ENCODE results near the gene CADPS2. TPM values are rescaled to one million over a fixed set of nuclear protein-coding genes. Genes with fewer than 3 reads are reported as not detected.
"Not testable (repeated sequence)": the region's sequence is repeated elsewhere in the genome, so short reads cannot be mapped to it uniquely, and the experiment has no call there.

CADPS2 gene
- total RNA-seq, 4 donors from 2014 or later, result 27.3 to 154 (median 114) TPM

- no peak overlapping the region for H3K4me3 ChIP-seq
- H3K27ac ChIP-seq (replicated peaks in 1 of 4), result no peak overlapping the region
- intact Hi-C loops (cut with DNase I), result no loop called here
- H3K9me3 ChIP-seq, result no peaks in the 10 kb centered on the region
- peaks cover 14 to 31% (median 18%) of the 10 kb centered on the region in 4 donors for H3K4me1 ChIP-seq
- TF ChIP-seq EP300 (IDR thresholded peaks at IDR 0.05) (no peak), POLR2A (IDR thresholded peaks at IDR 0.05; ENCODE audit: low read depth) (no peak), POLR2AphosphoS5 (IDR thresholded peaks at IDR 0.05) (no peak), CTCF (IDR thresholded peaks at IDR 0.05) (no peak)
- peaks cover 9 to 80% (median 55%) of the 10 kb centered on the region in 4 donors for H3K27me3 ChIP-seq
- no peaks in the 10 kb centered on the region for H3K36me3 ChIP-seq
- 76% methylated on average over 2 of the region's 2 CpGs for WGBS
- DNase-seq (ENCODE audit: extremely low spot score), result no peak
These were observed 587.6 kb downstream of the CADPS2 start for GRCh38 chr7:122298618-122299017.

GRCh38 chr7:122298131-122298530 is 588.1 kb downstream of the CADPS2 start:
- Histone ChIP-seq H3K9me3 (no peaks in the 10 kb centered on the region), H3K36me3 (no peaks in the 10 kb centered on the region), H3K27ac (replicated peaks in 1 of 4) (no peak overlapping the region), H3K4me3 (no peak overlapping the region), H3K4me1 (peaks cover 14 to 26% (median 16%) of the 10 kb centered on the region in 4 donors), H3K27me3 (peaks cover 9 to 75% (median 52%) of the 10 kb centered on the region in 4 donors)
- WGBS, result 49% methylated on average over 2 of the region's 2 CpGs
- TF ChIP-seq POLR2AphosphoS5 (IDR thresholded peaks at IDR 0.05), result no peak
- no peak for TF ChIP-seq EP300 (IDR thresholded peaks at IDR 0.05)
- TF ChIP-seq CTCF (IDR thresholded peaks at IDR 0.05), result no peak
- TF ChIP-seq POLR2A (IDR thresholded peaks at IDR 0.05; ENCODE audit: low read depth), result no peak
- no peak for DNase-seq (ENCODE audit: extremely low spot score)
- intact Hi-C loops (cut with DNase I), result no loop called here

- WGBS, result 66% methylated on average over 2 of the region's 2 CpGs
- Histone ChIP-seq H3K27ac (replicated peaks in 1 of 4) (no peak overlapping the region), H3K4me3 (no peak overlapping the region), H3K27me3 (peaks cover 0 to 25% (median 2%) of the 10 kb centered on the region in 4 donors), H3K4me1 (no peaks in the 10 kb centered on the region), H3K9me3 (peaks cover 0 to 5% (median 2%) of the 10 kb centered on the region in 4 donors), H3K36me3 (no peaks in the 10 kb centered on the region)
- intact Hi-C loops (cut with DNase I), result no loop called here
- TF ChIP-seq CTCF (IDR thresholded peaks at IDR 0.05) (no peak), EP300 (IDR thresholded peaks at IDR 0.05) (no peak), POLR2AphosphoS5 (IDR thresholded peaks at IDR 0.05) (no peak), POLR2A (IDR thresholded peaks at IDR 0.05; ENCODE audit: low read depth) (no peak)
- DNase-seq (ENCODE audit: extremely low spot score), result no peak
These were observed 595.1 kb downstream of the CADPS2 start for GRCh38 chr7:122291189-122291588.

- intact Hi-C loops (cut with DNase I), result no loop called here
- H3K4me3 ChIP-seq, result no peak overlapping the region
- peaks cover 0 to 22% (median under 1%) of the 10 kb centered on the region in 4 donors for H3K27me3 ChIP-seq
- H3K36me3 ChIP-seq, result no peaks in the 10 kb centered on the region
- no peak for DNase-seq (ENCODE audit: extremely low spot score)
- WGBS, result 77% methylated on average over 1 of the region's 1 CpG
- H3K27ac ChIP-seq (replicated peaks in 1 of 4), result no peak overlapping the region
- H3K4me1 ChIP-seq, result no peaks in the 10 kb centered on the region
- no peak for TF ChIP-seq CTCF (IDR thresholded peaks at IDR 0.05)
- TF ChIP-seq EP300 (IDR thresholded peaks at IDR 0.05), result no peak
- TF ChIP-seq POLR2AphosphoS5 (IDR thresholded peaks at IDR 0.05), result no peak
- TF ChIP-seq POLR2A (IDR thresholded peaks at IDR 0.05; ENCODE audit: low read depth), result no peak
- peaks cover 0 to 5% (median 2%) of the 10 kb centered on the region in 4 donors for H3K9me3 ChIP-seq
These were observed 595.8 kb downstream of the CADPS2 start for GRCh38 chr7:122290476-122290875.

GRCh38 chr7:122289426-122289825 is 596.8 kb downstream of the CADPS2 start:
- H3K27me3 ChIP-seq, result peaks cover 0 to 15% (median 0%) of the 10 kb centered on the region in 4 donors
- intact Hi-C loops (cut with DNase I), result no loop called here
- WGBS, result 91% methylated on average over 1 of the region's 1 CpG
- H3K4me1 ChIP-seq, result no peaks in the 10 kb centered on the region
- H3K4me3 ChIP-seq, result no peak overlapping the region
- no peak overlapping the region for H3K27ac ChIP-seq (replicated peaks in 1 of 4)
- no peak for TF ChIP-seq CTCF (IDR thresholded peaks at IDR 0.05)
- TF ChIP-seq POLR2AphosphoS5 (IDR thresholded peaks at IDR 0.05), result no peak
- TF ChIP-seq POLR2A (IDR thresholded peaks at IDR 0.05; ENCODE audit: low read depth), result no peak
- TF ChIP-seq EP300 (IDR thresholded peaks at IDR 0.05), result no peak
- DNase-seq (ENCODE audit: extremely low spot score), result no peak
- no peaks in the 10 kb centered on the region for H3K36me3 ChIP-seq
- peaks cover 0 to 5% (median 2%) of the 10 kb centered on the region in 4 donors for H3K9me3 ChIP-seq

- H3K9me3 ChIP-seq; H3K4me3 ChIP-seq; H3K36me3 ChIP-seq; H3K27ac ChIP-seq (replicated peaks in 1 of 4); H3K4me1 ChIP-seq; intact Hi-C loops (cut with DNase I); DNase-seq (ENCODE audit: extremely low spot score): not testable (repeated sequence)
- WGBS, result 79% methylated on average over 17 of the region's 24 CpGs
- H3K27me3 ChIP-seq, result peaks cover 0 to 15% (median 0%) of the 10 kb centered on the region in 4 donors
These were observed 601.7 kb downstream of the CADPS2 start for GRCh38 chr7:122284608-122285007.
